NCI-H128 (cell line): ENCODE measurements around the gene EXTL2.
A peak's percentile ranks its signal among the peaks of the same experiment; 100 is the strongest.
"Not testable (repeated sequence)": the region's sequence is repeated elsewhere in the genome, so short reads cannot be mapped to it uniquely, and the experiment has no call there.

Source experiments
- DNase-seq: peaks from one replicate; lab custom pipeline; 2025; ENCODE audit not compliant: unreplicated experiment; lab: John Stamatoyannopoulos, UW

EXTL2 gene

GRCh38 chr1:100894603-100895539, at the start of gene EXTL2:
EXTL2 (minus strand) TSS chr1:100894842; CDS start chr1:100888757, 6,085 bp downstream.
- DNase-seq: peak; percentile 81

DNA sequence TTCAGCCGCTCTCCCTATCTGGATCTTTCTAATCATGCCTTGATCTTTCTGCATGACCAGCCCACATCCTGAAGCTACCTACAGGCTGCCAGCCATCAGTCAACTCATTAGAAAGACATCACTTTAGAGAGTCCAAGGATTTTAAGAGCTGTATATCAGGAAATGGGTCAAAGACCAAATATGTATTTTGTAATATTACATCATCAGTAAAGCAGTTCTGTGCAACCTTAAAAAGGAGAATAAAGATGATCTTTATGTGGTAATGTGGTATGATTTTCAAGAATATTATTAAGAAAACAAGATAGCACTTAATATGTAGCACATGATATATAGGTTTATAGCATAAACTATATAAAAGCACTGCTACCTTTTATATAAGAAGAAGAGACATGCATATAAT, 48.9 kb upstream of the EXTL2 start:
- no peak for DNase-seq

DNA sequence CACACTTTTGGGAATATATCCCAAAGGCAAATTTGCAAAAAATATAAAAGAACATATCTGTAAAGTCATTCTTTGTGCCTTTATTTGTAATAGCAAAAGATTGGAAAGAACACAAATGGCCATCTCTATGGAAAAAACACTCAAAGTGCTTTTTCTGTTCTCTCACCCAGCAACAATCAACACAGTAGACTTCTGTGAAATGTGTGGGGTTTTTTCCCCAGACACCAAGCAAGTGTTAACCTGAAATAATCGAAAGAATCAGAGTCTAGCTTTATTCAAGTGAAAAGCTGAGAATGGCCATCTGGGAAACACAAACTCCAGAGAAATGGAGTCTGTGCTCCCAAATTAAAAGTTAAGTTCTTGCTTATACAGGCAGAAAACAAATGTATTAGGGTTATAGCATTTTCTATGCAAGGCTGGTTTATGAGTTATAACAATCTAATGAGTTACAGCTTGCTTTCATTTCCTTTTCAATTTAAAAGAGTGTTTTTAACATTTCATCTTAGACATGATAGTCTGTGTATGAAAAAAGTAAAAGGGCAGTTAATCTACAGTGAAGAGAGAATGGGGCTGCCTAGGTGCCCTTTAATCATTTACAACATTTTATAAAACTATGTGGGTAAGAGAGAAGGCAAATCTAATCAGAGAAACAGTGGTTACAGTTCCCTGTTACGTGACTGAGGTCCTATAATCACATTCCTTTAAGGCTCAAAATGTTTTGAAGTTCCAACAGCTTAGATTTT, 47.8 kb upstream of the EXTL2 start:
- no peak for DNase-seq

DNA sequence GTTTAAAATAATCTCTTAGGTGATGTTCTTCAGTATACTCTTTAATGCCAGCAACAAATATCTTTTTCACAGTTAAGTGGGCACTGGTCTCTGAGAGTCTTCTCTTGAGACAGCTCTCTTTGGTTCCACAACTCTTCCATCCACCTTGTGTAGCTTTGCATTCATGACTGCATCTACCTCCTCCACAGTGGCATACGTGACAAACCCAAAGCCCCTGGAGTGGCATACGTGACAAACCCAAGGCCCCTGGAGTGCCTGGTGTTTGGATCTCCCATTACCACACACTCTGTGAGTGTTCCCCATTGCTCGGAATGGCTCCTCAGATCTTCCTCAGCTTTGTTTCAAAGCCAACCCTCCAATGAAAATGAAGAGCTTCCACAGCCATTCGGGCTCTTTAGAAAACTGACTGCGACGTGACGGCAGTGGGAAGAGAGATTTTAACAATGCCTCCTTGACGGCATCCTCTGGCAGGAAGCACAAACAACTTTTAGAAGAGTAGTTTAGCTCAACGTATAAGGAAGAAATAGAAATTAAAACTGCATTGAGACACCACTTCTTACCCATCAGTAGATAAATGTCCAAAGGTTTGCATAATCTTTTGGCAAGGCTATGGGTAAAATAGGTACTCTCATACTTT, 47.1 kb upstream of the EXTL2 start:
- DNase-seq: no peak

DNA sequence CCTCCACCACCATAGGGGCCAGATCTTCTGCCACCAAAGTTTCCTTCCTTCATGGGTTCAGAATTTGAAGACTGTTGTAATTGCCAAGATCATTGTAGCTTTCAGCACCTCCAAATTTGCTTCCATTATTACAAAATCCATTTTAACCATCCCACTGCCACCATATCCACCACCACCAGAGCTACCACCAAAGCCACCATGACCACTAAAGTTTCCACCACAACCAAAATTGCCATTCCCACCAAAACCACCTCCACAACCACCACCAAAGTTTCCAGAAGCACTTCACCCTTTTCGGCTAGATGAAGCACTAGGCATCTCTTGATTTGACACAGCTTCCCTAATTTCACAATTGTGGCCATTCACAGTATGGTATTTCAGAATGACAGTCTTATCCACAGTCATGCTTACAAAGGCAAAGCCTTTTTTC, 46.5 kb upstream of the EXTL2 start:
- DNase-seq: no peak

DNA sequence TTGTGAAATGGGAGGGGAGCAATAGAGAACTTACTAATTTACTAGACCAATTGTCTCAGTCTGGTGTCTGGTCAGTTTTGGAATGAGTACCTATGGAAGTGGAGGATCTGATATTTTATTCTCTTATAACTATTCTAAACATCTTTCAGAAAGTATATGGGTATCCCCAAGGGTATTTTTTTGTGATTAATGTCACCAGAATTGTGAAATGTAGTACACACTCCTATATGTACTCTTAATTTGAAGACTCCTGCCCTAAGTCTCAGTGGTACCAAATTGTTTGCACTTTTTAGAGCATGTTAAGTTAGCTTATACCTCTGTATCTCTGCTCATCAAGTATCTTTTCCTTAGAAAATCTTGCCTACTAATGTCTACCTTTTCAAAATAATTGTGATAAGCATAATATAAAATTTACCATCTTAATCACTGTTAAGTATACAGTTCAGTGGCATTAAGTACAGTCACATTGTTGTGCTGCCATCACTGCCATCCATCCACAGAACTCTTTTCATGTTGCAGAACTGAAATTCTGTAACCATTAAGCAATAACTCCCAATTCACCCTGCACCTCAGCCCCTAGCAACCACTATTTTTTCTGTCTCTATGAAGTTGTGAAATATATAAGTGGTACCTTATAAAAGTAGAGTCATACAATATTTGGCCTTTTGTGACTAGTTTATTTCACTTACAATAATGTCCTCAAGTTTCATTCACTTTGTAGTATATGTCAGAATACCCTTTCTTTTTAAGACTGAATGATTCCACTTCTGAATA, 41.7 kb upstream of the EXTL2 start:
- no peak for DNase-seq

DNA sequence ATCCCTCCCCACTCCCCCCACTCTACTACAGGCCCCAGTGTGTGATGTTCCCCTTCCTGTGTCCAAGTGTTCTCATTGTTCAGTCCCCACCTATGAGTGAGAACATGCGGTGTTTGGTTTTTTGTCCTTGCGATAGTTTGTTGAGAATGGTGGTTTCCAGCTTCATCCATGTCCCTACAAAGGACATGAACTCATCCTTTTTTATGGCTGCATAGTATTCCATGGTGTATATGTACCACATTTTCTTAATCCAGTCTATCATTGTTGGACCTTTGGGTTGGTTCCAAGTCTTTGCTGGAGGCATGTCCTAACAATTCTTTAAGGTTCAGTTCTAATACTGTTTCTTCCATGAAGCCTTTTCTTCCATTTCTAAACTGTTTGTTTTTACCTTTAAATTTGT, 38.9 kb upstream of the EXTL2 start:
- DNase-seq: not testable (repeated sequence)

DNA sequence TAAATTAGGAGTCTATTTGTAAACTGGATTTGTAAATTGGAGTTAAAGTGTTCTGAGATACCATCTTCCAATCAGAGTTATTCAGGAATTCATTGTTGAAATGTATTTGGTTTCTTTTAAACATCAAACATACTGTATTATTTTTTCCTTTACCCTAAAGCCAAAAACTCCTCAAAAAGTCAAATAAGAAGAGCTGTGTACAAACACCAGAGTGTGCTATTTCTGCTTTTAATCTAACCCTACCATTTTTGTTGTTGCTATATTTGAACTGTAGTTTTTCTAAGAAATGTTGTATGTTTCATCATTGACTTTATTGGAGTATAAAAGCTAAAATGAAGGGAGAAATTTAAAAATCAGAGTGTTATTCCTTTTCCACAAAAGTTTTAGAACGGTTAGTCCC, 37.1 kb upstream of the EXTL2 start:
- no peak for DNase-seq

GRCh38 chr1:100930494-100930893, 35.9 kb upstream of the EXTL2 start:
- DNase-seq: no peak

DNA sequence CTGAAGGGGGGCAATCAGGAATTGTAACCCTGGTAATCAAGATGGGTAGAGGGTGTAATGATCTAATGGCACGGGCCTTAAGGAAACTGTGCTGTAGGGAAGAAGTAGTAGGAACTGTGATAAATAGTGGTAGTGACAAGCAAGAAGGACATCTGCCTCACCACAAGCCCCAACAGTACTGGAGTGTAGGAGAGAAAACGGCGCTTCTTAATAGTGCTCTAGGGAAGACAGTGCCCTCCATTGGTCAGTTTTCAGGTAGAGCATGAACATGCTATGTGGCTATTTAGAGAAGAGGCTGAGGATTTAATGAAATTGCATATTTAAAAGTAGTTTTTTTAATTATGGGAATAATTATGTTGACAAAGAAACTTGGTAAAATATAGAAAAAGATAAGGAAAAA, 33.5 kb upstream of the EXTL2 start:
- DNase-seq: no peak

GRCh38 chr1:100927276-100927675, 32.6 kb upstream of the EXTL2 start:
- DNase-seq: no peak

- DNase-seq: no peak
Measured at GRCh38 chr1:100926240-100926639, 31.6 kb upstream of the EXTL2 start.

DNA sequence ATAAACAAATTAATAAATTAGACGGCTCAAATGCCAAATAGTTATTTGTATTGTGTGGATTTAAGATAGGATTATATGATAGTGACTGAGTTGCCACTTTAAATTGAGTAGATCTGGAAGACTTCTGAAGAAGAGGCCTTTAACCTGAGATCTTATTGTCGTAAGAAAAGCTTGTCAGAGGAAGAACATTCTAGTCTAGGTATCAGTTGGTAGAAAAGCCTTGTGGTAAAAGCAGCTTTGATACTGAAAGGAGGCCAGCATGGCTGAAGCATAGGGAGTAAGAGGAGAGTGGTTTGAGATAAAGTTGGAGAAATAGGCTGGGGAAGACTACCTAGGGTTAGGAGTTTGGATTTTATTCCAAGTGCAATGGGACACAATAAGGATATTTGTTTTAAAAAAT, 30.3 kb upstream of the EXTL2 start:
- DNase-seq: no peak

DNA sequence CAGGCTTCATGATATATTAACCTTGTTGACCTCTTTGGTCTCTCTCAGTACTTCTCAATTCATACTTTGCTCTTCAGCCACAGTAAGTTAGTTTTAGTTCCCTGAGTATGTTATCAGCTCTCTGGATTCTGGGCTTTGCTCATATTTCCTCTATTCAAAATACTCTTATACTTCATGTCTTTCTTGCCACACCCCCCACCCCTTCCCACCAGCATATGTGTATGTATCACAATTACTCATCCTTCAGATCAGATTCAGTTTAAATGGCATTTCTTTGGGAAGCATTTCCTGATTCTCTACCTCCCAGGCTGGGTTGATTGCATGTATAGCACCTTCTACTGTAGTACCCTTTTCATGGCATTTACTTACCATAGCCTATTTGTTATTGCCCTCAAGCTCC, 29.6 kb upstream of the EXTL2 start:
- DNase-seq: no peak

DNA sequence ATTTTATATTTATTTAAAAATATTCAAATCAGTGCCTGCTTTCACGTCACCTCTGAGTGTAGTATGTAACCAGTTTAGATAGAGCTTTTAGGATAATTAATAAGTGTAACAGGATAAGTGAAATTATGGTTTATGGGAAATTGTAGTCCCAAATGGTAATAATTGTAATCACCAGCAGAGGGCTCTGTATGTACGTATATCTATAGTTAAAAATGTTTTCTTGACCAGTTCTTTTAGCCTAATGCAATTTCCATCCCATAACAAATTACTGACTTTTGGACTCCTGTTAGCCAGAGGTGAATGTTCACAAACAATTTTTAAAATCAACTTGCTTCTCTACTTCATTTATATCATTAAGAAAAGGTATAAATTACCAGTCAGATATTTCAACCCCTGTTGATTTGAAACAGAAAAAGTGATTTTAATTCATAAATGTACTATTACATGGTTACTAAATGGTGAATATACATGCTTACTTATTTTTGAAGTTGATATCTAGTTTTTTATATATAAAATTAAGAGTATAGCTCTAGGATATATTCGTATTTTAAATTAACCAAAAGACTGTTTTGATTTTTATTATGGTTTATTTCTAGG, 26.6 kb upstream of the EXTL2 start:
- DNase-seq: no peak

- DNase-seq: no peak
Measured at GRCh38 chr1:100912019-100912418, 17.4 kb upstream of the EXTL2 start.

GRCh38 chr1:100909018-100909417, 14.4 kb upstream of the EXTL2 start:
- no peak for DNase-seq

- DNase-seq: no peak
Measured at GRCh38 chr1:100907887-100908286, 13.2 kb upstream of the EXTL2 start.

GRCh38 chr1:100905181-100905580, 10.5 kb upstream of the EXTL2 start:
- no peak for DNase-seq

DNA sequence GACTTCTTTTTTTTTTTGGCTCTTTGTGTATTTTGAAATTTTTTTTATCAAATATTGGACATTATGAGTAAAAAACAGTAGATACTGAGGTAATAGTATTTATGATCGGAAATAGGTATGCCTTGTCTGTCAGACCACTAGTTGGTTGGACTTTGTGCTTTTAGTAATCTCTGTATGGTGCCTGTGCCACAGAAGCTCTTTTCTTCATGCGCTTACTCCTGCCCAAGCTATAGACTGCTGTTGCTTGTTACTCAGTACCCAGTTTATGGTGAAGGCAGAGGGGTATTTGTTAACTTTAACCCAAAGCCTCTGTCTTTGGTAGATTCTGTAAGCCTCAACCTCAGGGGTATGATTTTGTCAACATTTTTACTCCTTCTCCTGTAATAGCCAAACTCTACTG, 9.9 kb upstream of the EXTL2 start:
- DNase-seq: no peak

- no peak for DNase-seq
Measured at GRCh38 chr1:100903777-100904176, 9.1 kb upstream of the EXTL2 start.
